T-helper 1 cell treated with Interleukin-12 subunit alpha and Interleukin-12 subunit beta and Interleukin-4 antibody, amounts not matched to agents 30 μg/mL and 1 μg/mL, for 36 hours (primary cell): Measurements from ENCODE around the gene WRNIP1.
A peak's percentile ranks its signal among the peaks of the same experiment; 100 is the strongest.

Experiments used
- H3K27ac Mint-ChIP-seq: one replicate; pipeline ENCODE4 v1.8.0; 2021; ENCODE audit warnings: mild to moderate bottlenecking, mixed read lengths
- H3K27me3 Mint-ChIP-seq: one replicate; pipeline ENCODE4 v1.8.0; 2021; ENCODE audit warnings: low read depth, mixed read lengths
- H3K36me3 Mint-ChIP-seq: one replicate; pipeline ENCODE4 v1.8.0; 2021; ENCODE audit warnings: low read depth, mixed read lengths
- H3K4me1 Mint-ChIP-seq: one replicate; pipeline ENCODE4 v1.8.0; 2021; ENCODE audit warnings: low read depth, mixed read lengths
- H3K4me3 Mint-ChIP-seq: one replicate; pipeline ENCODE4 v1.8.0; 2021; ENCODE audit warnings: mild to moderate bottlenecking, moderate library complexity, mixed read lengths
- H3K9me3 Mint-ChIP-seq: one replicate; pipeline ENCODE4 v1.8.0; 2021; ENCODE audit warnings: mixed read lengths

Gene WRNIP1

GRCh38 chr6:2765166-2765895, at the start of gene WRNIP1:
Gene WRNIP1 (plus strand): TSS chr6:2765393. CDS start chr6:2765623, 230 bp downstream.
- Mint-ChIP-seq H3K27ac (peak within 1 kb of the TSS; percentile 98), H3K9me3 (no peaks in the 10 kb centered on the region), H3K36me3 (peaks cover 17% of the 10 kb centered on the region), H3K27me3 (no peaks in the 10 kb centered on the region), H3K4me1 (peaks cover 38% of the 10 kb centered on the region), H3K4me3 (peak within 1 kb of the TSS; percentile 90)

GRCh38 chr6:2715737-2716136, 49.5 kb upstream of the WRNIP1 start:
- peaks cover 8% of the 10 kb centered on the region for H3K27me3 Mint-ChIP-seq
- H3K4me1 Mint-ChIP-seq, result peaks cover 2% of the 10 kb centered on the region
- peaks cover 10% of the 10 kb centered on the region for H3K9me3 Mint-ChIP-seq
- no peak overlapping the region for H3K4me3 Mint-ChIP-seq
- no peak overlapping the region for H3K27ac Mint-ChIP-seq
- H3K36me3 Mint-ChIP-seq, result no peaks in the 10 kb centered on the region

GRCh38 chr6:2716936-2717700, 48.1 kb upstream of the WRNIP1 start:
- Mint-ChIP-seq H3K27me3 (peaks cover 15% of the 10 kb centered on the region), H3K27ac (no peak overlapping the region), H3K4me1 (peaks cover 2% of the 10 kb centered on the region), H3K4me3 (no peak overlapping the region), H3K36me3 (no peaks in the 10 kb centered on the region), H3K9me3 (peaks cover under 1% of the 10 kb centered on the region)

- no peak overlapping the region for H3K27ac Mint-ChIP-seq
- peaks cover 15% of the 10 kb centered on the region for H3K27me3 Mint-ChIP-seq
- no peaks in the 10 kb centered on the region for H3K9me3 Mint-ChIP-seq
- H3K4me3 Mint-ChIP-seq, result no peak overlapping the region
- no peaks in the 10 kb centered on the region for H3K36me3 Mint-ChIP-seq
- H3K4me1 Mint-ChIP-seq, result peaks cover 2% of the 10 kb centered on the region
These were observed 46.7 kb upstream of the WRNIP1 start for GRCh38 chr6:2718334-2719092.

- Mint-ChIP-seq H3K27me3 (peaks cover 15% of the 10 kb centered on the region), H3K36me3 (no peaks in the 10 kb centered on the region), H3K4me1 (peaks cover 2% of the 10 kb centered on the region), H3K4me3 (no peak overlapping the region), H3K27ac (no peak overlapping the region), H3K9me3 (no peaks in the 10 kb centered on the region)
These were observed 46.1 kb upstream of the WRNIP1 start for GRCh38 chr6:2719093-2719455.

GRCh38 chr6:2721219-2721618, 44.0 kb upstream of the WRNIP1 start:
- H3K27me3 Mint-ChIP-seq, result peaks cover 15% of the 10 kb centered on the region
- peaks cover 2% of the 10 kb centered on the region for H3K4me1 Mint-ChIP-seq
- no peak overlapping the region for H3K27ac Mint-ChIP-seq
- H3K4me3 Mint-ChIP-seq, result no peak overlapping the region
- H3K36me3 Mint-ChIP-seq, result no peaks in the 10 kb centered on the region
- no peaks in the 10 kb centered on the region for H3K9me3 Mint-ChIP-seq

DNA sequence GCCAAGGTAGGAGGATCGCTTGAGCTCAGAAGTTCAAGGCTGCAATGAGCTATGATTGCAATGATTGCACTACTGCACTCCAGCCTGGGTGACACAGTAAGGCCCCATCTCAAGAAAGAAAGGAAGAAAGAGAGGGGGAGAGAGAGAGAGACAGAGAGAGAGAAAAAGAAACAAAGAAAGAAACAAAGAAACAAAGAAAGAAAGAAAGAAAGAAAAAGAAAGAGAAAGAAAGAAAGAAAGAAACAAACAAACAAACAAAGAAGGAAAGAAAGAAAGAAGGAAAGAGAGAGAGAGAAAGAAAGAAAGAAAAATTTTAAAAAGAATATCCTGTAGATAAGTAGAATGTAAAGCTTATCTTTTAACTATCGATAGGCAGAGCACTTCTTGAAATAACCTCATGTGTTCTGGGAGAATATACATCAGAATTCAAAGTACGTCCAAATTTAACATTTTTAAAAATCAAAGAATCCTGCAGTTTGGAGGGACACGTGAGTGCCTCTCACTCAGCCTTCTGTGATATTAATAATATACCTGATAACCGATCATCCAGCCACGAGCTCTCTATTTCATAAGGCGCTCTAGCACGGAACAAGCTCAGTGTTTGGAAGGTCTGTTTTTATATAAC, 39.7 kb upstream of the WRNIP1 start:
- Mint-ChIP-seq H3K27ac (no peak overlapping the region), H3K4me3 (no peak overlapping the region), H3K27me3 (peaks cover 11% of the 10 kb centered on the region), H3K4me1 (no peaks in the 10 kb centered on the region), H3K9me3 (no peaks in the 10 kb centered on the region), H3K36me3 (no peaks in the 10 kb centered on the region)

DNA sequence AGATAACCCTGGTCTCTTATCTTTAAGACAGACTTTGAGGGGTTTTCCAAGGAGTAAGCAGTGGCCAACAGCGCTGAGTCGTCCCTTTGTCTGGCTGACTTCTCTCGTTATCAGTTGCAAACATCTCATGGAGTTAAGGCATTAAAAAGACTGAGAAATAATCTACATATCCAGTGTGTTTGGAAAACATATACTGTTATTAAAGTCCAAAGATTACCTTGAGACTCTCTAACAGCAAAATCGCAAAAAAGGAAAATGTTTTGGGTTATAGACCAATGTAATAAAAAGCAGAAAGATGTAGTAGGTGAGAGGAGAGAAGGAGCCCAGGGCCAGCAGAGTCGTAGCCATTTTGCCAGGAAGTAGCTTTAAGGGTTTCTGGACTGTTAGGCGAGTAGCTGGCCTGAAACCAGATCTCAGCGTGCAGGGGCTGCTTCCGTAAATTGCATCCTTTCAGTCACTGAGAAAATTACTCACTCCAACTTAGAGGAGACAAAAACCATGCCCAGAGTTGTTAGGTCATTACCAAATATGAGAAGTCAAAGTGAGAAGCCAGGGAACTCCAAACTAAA, 39.1 kb upstream of the WRNIP1 start:
- H3K27ac Mint-ChIP-seq, result no peak overlapping the region
- peaks cover 11% of the 10 kb centered on the region for H3K27me3 Mint-ChIP-seq
- H3K9me3 Mint-ChIP-seq, result no peaks in the 10 kb centered on the region
- H3K36me3 Mint-ChIP-seq, result no peaks in the 10 kb centered on the region
- H3K4me3 Mint-ChIP-seq, result no peak overlapping the region
- H3K4me1 Mint-ChIP-seq, result no peaks in the 10 kb centered on the region

- Mint-ChIP-seq H3K4me1 (peaks cover 4% of the 10 kb centered on the region), H3K9me3 (no peaks in the 10 kb centered on the region), H3K27me3 (peaks cover 3% of the 10 kb centered on the region), H3K4me3 (no peak overlapping the region), H3K36me3 (no peaks in the 10 kb centered on the region), H3K27ac (no peak overlapping the region)
These were observed 35.3 kb upstream of the WRNIP1 start for GRCh38 chr6:2729921-2730320.

DNA sequence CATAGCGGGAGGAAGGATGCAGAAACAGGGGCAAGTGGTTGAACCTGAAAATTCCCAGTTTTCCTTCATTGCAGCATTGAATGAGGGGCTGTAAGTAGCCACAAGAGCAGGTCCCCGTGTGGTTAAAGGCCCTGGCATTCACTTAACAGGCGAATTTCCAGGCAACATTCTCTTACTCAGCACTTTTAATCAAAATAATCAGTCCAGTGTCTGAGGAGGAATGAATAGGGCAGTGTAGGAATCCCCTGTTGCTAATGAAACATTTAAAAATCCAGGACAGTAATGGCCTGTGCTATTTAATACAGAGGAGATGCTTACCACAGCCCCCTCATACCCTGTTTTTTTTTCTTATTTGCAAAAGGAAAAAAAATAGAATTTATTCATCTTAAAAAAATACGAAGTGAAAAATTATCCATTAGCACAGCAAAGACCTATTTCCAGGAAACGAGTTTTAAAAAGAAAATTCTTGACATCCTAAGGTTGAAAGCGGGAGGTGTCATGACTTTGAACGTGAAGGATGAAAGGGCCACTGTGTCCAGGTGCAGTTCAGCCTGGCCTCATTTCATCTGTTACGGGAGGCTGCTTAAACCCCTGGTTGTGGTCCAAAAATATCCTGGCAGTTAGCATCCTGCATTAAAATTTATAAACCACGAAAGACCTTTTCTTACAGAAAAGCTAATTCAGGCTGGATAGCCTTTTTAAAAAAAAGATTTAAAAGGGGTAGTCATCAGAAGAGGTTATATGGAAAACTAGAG, 34.7 kb upstream of the WRNIP1 start:
- Mint-ChIP-seq H3K4me3 (no peak overlapping the region), H3K9me3 (no peaks in the 10 kb centered on the region), H3K4me1 (peaks cover 4% of the 10 kb centered on the region), H3K27ac (no peak overlapping the region), H3K36me3 (no peaks in the 10 kb centered on the region), H3K27me3 (peaks cover 3% of the 10 kb centered on the region)

GRCh38 chr6:2731281-2731909, 33.8 kb upstream of the WRNIP1 start:
- Mint-ChIP-seq H3K36me3 (no peaks in the 10 kb centered on the region), H3K27me3 (peaks cover 3% of the 10 kb centered on the region), H3K4me1 (peaks cover 4% of the 10 kb centered on the region), H3K9me3 (no peaks in the 10 kb centered on the region), H3K4me3 (no peak overlapping the region), H3K27ac (no peak overlapping the region)

DNA sequence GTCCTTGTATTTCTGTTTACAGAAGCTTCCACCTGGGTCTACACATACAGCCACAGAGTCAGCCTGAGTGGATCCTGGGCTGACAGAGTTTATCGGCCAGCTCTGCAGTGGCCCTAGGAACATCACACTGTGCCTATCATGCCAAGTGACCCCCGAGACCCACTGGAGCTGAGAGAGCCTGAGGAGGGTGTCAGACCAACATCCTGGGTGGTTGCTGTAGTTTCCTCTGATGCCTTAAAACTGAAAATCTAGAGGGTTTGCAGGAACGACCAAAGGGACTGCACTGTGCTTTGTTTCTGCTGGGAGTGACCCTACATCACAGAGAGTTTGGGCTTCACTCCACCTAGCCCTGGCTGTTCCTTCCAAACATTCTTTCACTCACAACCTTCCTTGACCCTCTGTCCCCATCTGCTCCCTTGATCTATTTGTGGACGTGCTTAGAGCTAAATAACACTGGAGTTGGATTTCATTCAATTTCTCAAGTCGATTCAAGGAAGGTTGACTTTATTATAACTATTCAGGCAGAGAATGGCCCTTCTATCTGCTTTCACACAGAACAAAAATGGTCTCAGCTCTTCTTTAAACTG, 32.6 kb upstream of the WRNIP1 start:
- no peaks in the 10 kb centered on the region for H3K9me3 Mint-ChIP-seq
- H3K4me3 Mint-ChIP-seq, result no peak overlapping the region
- no peaks in the 10 kb centered on the region for H3K36me3 Mint-ChIP-seq
- H3K27me3 Mint-ChIP-seq, result peaks cover 3% of the 10 kb centered on the region
- H3K4me1 Mint-ChIP-seq, result peaks cover 4% of the 10 kb centered on the region
- H3K27ac Mint-ChIP-seq, result no peak overlapping the region

DNA sequence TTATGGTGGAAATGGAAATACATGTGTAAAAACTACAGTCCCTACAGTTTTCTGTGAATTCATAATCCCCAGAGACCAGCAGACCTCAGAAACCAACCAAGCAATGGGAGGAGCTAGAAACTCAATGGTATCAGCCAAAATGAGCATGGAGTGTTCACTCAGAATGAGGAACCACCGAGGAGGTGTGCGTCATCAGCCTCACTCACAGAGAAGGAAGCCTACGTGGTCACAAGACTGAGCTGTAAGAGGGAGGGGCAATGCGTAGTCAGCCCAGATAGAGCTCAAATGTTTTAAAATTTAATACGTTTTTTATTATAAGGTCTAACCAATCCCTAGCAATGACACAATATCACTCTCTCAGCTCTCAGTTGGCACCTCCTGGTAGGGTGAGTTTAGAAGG, 31.9 kb upstream of the WRNIP1 start:
- Mint-ChIP-seq H3K27me3 (peaks cover 3% of the 10 kb centered on the region), H3K36me3 (no peaks in the 10 kb centered on the region), H3K4me3 (no peak overlapping the region), H3K27ac (no peak overlapping the region), H3K9me3 (no peaks in the 10 kb centered on the region), H3K4me1 (peaks cover 6% of the 10 kb centered on the region)
